Measurements from ENCODE around the gene SLC29A2. TPM values are rescaled to one million over a fixed set of nuclear protein-coding genes. Genes with fewer than 3 reads are reported as not detected.

Gene SLC29A2
- total RNA-seq, 1 experiment from 2014 or later, result 30.2 TPM

GRCh38 chr11:66334605-66335442 lies 36.7 kb downstream of the SLC29A2 start (continued):
- TF ChIP-seq ZNF512 (CRISPR knock-in tag; IDR thresholded peaks at IDR 0.05; ENCODE audit: borderline replicate concordance) (no peak), HMGXB4 (CRISPR knock-in tag; IDR thresholded peaks at IDR 0.05) (no peak)

DNA sequence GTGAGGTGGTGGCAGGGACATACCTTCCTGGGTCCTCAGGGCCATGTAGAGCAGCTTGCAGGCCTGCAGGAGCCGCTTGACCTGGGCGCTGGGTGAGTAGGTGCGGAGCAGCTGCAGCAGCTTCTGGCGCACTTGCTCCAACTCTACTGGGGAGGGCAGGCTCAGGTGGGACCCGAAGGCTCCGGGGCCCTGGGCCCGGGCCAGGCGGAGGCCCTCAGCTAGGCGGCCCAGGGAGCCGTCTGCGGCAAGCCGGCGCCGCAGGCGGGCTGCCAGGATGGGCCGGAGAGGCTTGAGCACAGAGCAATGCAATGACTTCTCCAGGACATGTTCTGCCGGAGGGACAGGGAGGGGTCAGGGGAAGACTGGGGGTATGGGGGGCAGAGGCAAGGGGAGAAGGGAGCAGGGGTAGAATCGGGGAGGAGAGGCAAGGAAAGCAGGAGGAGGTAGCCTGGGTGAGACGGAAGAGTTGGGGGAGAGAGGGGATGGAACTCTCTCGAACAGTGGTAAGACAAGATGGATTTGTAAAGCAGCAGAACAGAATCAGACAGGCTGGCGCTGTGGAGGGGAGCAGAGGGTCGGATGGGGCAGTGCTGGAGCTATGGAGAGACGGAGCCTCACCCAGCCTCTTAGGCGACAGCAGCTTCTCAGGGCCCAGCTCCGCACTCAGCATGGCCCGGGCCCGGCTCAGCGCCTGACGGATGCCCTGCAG lies 37.5 kb downstream of the SLC29A2 start:
- no peaks in the 10 kb centered on the region for H3K9me3 Mint-ChIP-seq
- DNase-seq (ENCODE audit: low spot score) (no peak), ATAC-seq (no peak)
- no peaks in the 10 kb centered on the region for H3K27me3 Mint-ChIP-seq (ENCODE audit: low read depth)
- POLR2A ChIA-PET, result interaction anchor here (0.8 to 2.5 kb wide), 4 partner anchors 16 to 23 kb away, joined by 5 to 20 read pairs (median 8); partner anchors contain the start of gene CD248
- CTCF ChIA-PET, result interaction anchor here (0.6 to 8.7 kb wide), 7 partner anchors 12 to 55 kb away, joined by 3 to 319 read pairs (median 7); partner anchors contain the start of gene CD248
- H3K4me1 Mint-ChIP-seq, result peaks cover 16% of the 10 kb centered on the region
- TF ChIP-seq ZBTB21 (CRISPR knock-in tag; IDR thresholded peaks at IDR 0.05; ENCODE audit: borderline replicate concordance) (no peak), EMX1 (CRISPR knock-in tag; IDR thresholded peaks at IDR 0.05) (no peak), ZNF532 (CRISPR knock-in tag; IDR thresholded peaks at IDR 0.05; ENCODE audit: borderline replicate concordance) (no peak), OVOL2 (CRISPR knock-in tag; IDR thresholded peaks at IDR 0.05; ENCODE audit: borderline replicate concordance) (no peak), ZNF512 (CRISPR knock-in tag; IDR thresholded peaks at IDR 0.05; ENCODE audit: borderline replicate concordance) (no peak), NFATC4 (CRISPR knock-in tag; IDR thresholded peaks at IDR 0.05) (no peak), HMGXB4 (CRISPR knock-in tag; IDR thresholded peaks at IDR 0.05) (no peak)
- TF ChIP-seq, protein P1, sequence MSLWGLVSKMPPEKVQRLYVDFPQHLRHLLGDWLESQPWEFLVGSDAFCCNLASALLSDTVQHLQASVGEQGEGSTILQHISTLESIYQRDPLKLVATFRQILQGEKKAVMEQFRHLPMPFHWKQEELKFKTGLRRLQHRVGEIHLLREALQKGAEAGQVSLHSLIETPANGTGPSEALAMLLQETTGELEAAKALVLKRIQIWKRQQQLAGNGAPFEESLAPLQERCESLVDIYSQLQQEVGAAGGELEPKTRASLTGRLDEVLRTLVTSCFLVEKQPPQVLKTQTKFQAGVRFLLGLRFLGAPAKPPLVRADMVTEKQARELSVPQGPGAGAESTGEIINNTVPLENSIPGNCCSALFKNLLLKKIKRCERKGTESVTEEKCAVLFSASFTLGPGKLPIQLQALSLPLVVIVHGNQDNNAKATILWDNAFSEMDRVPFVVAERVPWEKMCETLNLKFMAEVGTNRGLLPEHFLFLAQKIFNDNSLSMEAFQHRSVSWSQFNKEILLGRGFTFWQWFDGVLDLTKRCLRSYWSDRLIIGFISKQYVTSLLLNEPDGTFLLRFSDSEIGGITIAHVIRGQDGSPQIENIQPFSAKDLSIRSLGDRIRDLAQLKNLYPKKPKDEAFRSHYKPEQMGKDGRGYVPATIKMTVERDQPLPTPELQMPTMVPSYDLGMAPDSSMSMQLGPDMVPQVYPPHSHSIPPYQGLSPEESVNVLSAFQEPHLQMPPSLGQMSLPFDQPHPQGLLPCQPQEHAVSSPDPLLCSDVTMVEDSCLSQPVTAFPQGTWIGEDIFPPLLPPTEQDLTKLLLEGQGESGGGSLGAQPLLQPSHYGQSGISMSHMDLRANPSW (CRISPR knock-in tag; conservative IDR thresholded peaks at IDR 0.05; ENCODE audit: low read depth), result no peak
- TF ChIP-seq, protein P2, sequence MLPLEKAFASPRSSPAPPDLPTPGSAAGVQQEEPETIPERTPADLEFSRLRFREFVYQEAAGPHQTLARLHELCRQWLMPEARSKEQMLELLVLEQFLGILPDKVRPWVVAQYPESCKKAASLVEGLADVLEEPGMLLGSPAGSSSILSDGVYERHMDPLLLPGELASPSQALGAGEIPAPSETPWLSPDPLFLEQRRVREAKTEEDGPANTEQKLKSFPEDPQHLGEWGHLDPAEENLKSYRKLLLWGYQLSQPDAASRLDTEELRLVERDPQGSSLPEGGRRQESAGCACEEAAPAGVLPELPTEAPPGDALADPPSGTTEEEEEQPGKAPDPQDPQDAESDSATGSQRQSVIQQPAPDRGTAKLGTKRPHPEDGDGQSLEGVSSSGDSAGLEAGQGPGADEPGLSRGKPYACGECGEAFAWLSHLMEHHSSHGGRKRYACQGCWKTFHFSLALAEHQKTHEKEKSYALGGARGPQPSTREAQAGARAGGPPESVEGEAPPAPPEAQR (CRISPR knock-in tag; IDR thresholded peaks at IDR 0.05), result no peak
- no peak overlapping the region for H3K4me3 Mint-ChIP-seq
- no peaks in the 10 kb centered on the region for H3K36me3 Mint-ChIP-seq
- no peak overlapping the region for H3K27ac Mint-ChIP-seq

Measured in WTC11 (cell line).